Measurements from ENCODE around the gene OMA1.
"Not testable (repeated sequence)": the region's sequence is repeated elsewhere in the genome, so short reads cannot be mapped to it uniquely, and the experiment has no call there.

The OMA1 gene

DNA sequence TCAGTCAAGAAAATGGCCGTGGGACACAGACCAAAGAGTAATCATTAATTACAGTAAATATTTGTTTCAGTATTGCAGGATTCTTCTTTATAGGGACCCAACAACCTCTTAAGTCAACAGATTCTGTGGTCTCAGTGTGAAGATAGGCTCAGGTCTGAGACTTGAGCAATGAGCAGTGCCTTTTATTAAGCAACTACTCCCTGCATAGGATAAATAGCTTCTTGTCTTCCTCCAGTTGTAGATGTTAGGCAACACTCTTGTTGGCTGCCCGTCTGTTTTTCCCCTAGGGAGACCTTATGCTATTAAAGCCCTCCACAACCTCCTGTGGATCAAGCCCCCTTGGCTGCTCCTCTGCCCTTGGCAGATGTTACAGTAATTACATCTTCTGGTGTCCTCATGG lies 1.8 kb upstream of the OMA1 start:
- Mint-ChIP-seq H3K9me3 (no peaks in the 10 kb centered on the region), H3K4me1 (peaks cover 43% of the 10 kb centered on the region), H3K27ac (peak overlapping the region; percentile 90 to 97 (median 93)), H3K27me3 (ENCODE audit: low read depth) (no peaks in the 10 kb centered on the region), H3K36me3 (ENCODE audit: low read depth) (no peaks in the 10 kb centered on the region), H3K4me3 (peak overlapping the region; percentile 40 to 63 (median 48))
- TF ChIP-seq, protein P1, sequence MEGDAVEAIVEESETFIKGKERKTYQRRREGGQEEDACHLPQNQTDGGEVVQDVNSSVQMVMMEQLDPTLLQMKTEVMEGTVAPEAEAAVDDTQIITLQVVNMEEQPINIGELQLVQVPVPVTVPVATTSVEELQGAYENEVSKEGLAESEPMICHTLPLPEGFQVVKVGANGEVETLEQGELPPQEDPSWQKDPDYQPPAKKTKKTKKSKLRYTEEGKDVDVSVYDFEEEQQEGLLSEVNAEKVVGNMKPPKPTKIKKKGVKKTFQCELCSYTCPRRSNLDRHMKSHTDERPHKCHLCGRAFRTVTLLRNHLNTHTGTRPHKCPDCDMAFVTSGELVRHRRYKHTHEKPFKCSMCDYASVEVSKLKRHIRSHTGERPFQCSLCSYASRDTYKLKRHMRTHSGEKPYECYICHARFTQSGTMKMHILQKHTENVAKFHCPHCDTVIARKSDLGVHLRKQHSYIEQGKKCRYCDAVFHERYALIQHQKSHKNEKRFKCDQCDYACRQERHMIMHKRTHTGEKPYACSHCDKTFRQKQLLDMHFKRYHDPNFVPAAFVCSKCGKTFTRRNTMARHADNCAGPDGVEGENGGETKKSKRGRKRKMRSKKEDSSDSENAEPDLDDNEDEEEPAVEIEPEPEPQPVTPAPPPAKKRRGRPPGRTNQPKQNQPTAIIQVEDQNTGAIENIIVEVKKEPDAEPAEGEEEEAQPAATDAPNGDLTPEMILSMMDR (IDR thresholded peaks at IDR 0.05; ENCODE audit: unreplicated experiment in 3 of 3), result no peak

DNA sequence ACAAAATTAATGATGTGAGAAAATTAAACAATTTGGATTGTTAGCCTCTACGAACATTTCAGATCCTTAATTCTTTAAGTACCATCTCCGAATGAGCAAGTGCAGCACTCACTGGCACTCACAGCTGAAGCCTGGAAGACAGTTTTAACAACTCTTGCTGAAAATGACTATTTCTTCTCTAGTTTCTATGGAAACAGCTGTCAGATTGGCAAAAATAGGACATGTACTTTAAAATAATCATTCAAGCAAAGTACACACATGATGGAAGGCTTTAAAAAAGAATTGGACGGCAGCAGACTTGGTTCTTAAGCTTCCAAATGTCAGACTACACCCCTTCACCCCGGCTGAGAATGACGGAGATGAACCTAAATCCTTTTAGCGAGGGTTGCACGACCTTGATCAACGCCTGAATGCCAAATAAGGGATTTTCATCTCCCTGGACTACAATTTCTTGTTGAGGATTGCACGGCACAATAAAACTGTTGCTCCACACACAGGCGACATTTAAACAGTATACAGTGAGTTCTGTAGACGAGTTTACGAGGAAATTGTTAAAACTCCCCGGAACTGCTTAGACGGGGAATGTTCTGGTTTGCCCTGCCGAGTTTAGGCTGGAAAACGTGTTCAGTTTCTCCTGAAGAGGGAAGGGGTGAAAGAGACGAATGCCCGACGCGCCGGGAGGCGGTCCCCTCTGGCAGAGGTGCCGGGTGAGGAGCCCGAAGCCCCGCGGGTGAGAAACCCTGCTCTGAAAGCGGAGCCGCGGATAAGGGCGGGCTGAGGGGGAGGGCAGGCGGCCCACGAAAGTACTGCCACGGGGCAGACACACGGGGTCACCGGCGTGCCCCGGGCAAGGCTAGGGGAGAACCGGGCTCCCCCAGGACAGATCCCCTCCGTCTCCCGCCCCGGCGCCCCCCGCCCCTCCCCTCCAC lies 671 bp downstream of the OMA1 start:
- H3K4me1 Mint-ChIP-seq, result peaks cover 34% of the 10 kb centered on the region
- no peaks in the 10 kb centered on the region for H3K36me3 Mint-ChIP-seq (ENCODE audit: low read depth)
- peak overlapping the region; percentile 90 to 97 (median 96) for H3K27ac Mint-ChIP-seq
- no peaks in the 10 kb centered on the region for H3K9me3 Mint-ChIP-seq
- no peaks in the 10 kb centered on the region for H3K27me3 Mint-ChIP-seq (ENCODE audit: low read depth)
- TF ChIP-seq, protein P1 (IDR thresholded peaks at IDR 0.05; ENCODE audit: unreplicated experiment in 3 of 3), result no peak
- H3K4me3 Mint-ChIP-seq, result peak overlapping the region; percentile 88 to 90 (median 89)

DNA sequence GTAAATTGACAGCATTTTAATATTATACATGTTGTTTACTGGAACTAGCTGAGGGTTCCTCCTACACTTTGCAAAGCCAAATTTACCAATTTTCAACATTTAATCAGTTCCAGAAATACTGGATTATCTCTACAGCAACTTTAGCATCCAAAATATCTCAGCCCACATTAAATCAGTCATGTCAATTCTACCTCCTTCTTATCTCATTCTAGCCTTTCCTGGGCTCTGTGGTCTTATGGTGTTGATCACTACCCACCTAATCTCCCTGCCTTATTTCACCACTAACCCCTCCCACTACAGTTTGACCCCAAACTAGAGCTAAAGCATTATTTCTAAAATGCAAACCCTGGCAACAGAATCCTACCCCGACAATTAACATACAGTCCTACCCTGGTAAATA lies 3.3 kb downstream of the OMA1 start:
- TF ChIP-seq, protein P1 (IDR thresholded peaks at IDR 0.05; ENCODE audit: unreplicated experiment in 3 of 3), result no peak
- H3K27me3 Mint-ChIP-seq (ENCODE audit: low read depth), result no peaks in the 10 kb centered on the region
- H3K9me3 Mint-ChIP-seq, result no peaks in the 10 kb centered on the region
- H3K4me1 Mint-ChIP-seq, result peaks cover 14% of the 10 kb centered on the region
- H3K27ac Mint-ChIP-seq, result peak overlapping the region in 1 of 3 experiments; percentile 32
- peak overlapping the region in 1 of 3 experiments; percentile 5 for H3K4me3 Mint-ChIP-seq
- no peaks in the 10 kb centered on the region for H3K36me3 Mint-ChIP-seq (ENCODE audit: low read depth)

DNA sequence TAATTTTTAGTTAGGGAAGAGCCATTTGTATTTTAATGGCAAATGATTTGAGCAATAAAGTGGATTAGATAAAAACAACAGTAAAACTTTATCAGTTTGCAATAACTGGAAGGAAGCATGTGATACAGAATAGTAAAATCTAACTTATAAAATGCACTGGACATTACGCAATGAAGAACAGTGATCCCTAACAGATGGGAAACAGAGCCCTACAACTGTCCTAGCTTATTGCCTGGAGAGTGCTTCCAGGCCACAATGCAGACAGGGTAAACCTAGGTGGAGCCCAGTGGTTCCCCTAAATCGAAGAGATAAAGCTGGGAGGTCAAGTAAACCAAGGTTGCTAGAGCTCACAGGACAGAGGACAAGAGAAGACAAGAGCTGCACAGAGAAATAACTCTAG lies 7.0 kb downstream of the OMA1 start:
- Mint-ChIP-seq H3K4me3 (no peak overlapping the region), H3K9me3 (no peaks in the 10 kb centered on the region), H3K4me1 (no peaks in the 10 kb centered on the region), H3K36me3 (ENCODE audit: low read depth) (no peaks in the 10 kb centered on the region), H3K27ac (peak overlapping the region in 1 of 3 experiments; percentile 26), H3K27me3 (ENCODE audit: low read depth) (no peaks in the 10 kb centered on the region)
- TF ChIP-seq, protein P1 (IDR thresholded peaks at IDR 0.05; ENCODE audit: unreplicated experiment in 3 of 3), result no peak

DNA sequence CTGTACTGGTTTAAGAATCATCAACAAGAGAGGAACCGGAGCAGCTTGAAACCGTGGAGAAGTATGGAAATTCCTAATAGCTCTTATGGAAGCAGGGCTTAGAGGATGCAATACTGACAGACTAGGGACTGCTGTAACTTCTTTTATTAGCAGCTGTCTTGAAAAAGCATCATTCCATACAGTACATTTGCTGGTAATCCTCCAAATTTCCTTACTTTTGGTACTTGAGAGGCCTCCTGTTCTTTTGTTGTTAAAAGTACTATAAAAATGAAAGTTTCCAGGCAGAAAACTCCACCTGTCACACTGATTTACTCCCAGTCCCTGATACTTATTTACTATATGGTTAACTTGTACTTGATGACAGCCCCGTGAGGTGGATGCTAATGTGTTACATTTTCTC lies 7.7 kb downstream of the OMA1 start:
- Mint-ChIP-seq H3K27me3 (ENCODE audit: low read depth) (no peaks in the 10 kb centered on the region), H3K4me1 (no peaks in the 10 kb centered on the region), H3K27ac (peak overlapping the region in 1 of 3 experiments; percentile 49), H3K36me3 (ENCODE audit: low read depth) (no peaks in the 10 kb centered on the region), H3K9me3 (no peaks in the 10 kb centered on the region), H3K4me3 (no peak overlapping the region)
- TF ChIP-seq, protein P1 (IDR thresholded peaks at IDR 0.05; ENCODE audit: unreplicated experiment in 3 of 3), result no peak

DNA sequence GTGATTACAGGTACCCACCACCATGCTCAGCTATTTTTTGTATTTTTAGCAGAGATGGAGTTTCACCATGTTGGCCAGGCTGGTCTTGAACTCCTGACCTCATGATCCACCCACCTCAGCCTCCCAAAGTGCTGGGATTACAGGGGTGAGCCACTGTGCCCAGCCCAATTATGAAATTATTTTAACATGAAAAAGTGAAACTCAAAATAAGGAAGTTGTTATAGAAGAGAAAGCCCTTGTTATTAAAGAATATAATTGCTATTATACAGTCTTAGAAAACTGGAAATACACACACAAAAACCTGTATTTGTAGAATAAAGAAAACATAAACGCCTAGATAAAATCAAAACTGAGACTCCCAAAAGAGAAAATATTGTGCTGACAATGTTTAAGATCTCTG lies 14.7 kb downstream of the OMA1 start:
- not testable (repeated sequence) for H3K4me1 Mint-ChIP-seq; H3K36me3 Mint-ChIP-seq (ENCODE audit: low read depth); H3K9me3 Mint-ChIP-seq; H3K27ac Mint-ChIP-seq; H3K27me3 Mint-ChIP-seq (ENCODE audit: low read depth); H3K4me3 Mint-ChIP-seq
